ENCODE results near the gene SPATA17.

DNA sequence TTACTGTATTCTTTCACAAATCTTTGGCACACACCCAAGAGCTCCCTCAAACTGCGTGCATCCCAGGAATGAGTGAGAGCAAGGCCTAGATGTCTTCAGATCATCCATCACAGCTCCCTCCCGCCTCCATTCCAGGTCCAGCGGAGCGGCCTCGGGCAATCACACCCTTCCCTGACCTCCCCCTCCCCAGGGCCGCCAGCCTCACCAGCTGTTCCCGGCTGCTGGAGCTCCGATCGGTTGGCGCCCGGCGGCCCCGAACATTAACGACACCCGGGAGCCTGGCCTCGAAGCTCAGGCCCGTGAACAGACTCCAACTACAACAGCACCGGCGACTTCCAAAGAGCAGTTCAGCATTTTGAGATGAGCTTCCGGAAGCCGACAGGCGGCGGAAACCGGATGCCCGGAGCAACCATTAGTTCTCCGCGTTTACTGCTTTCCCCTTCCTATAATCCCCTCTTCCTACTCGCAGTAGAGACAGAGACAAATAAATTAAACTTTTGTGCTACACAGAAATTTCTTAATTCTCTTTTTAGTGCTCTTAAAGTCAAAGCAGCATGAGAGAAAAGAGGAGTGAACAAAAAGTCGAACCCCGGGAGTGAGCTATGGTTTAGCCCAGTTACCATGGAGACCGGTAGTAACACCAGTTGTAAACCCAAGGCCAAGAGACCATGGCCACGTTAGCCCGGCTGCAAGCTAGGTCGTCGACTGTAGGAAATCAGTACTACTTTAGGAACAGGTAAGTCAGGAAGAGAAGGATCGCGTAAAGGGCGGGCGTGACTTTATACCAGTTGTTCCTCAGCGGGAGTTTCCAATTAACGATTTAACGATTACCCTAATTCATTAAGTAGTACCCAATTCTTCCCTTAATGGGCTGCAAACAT lies at the start of gene SPATA17, which contains the start of gene GPATCH2:
- TF ChIP-seq, protein P1, sequence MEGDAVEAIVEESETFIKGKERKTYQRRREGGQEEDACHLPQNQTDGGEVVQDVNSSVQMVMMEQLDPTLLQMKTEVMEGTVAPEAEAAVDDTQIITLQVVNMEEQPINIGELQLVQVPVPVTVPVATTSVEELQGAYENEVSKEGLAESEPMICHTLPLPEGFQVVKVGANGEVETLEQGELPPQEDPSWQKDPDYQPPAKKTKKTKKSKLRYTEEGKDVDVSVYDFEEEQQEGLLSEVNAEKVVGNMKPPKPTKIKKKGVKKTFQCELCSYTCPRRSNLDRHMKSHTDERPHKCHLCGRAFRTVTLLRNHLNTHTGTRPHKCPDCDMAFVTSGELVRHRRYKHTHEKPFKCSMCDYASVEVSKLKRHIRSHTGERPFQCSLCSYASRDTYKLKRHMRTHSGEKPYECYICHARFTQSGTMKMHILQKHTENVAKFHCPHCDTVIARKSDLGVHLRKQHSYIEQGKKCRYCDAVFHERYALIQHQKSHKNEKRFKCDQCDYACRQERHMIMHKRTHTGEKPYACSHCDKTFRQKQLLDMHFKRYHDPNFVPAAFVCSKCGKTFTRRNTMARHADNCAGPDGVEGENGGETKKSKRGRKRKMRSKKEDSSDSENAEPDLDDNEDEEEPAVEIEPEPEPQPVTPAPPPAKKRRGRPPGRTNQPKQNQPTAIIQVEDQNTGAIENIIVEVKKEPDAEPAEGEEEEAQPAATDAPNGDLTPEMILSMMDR (IDR thresholded peaks at IDR 0.05): no peak
- TF ChIP-seq POLR2A (IDR thresholded peaks at IDR 0.05): no peak
